WTC11 (cell line): ENCODE data around the gene STIM2. TPM values are rescaled to one million over a fixed set of nuclear protein-coding genes. Genes with fewer than 3 reads are reported as not detected.

Experiments
- ATAC-seq: fragments of 200-7000 bp; cut with Tn5 transposase; 2 replicates; pipeline ENCODE4 v1.10.0; 2021; ENCODE audit warnings: mild to moderate bottlenecking, moderate library complexity
- CTCF ChIA-PET: fragments of 300-600 bp; sonication (Branson Sonifier 250); formaldehyde crosslinking; loops from one replicate; lab custom pipeline; 2021; ENCODE audit warnings: antibody characterized with exemption; lab: Charles Lee
- POLR2A ChIA-PET: fragments of 350-600 bp; sonication (Branson Sonifier 250); formaldehyde crosslinking; loops from one replicate; lab custom pipeline; 2021; ENCODE audit warnings: antibody characterized with exemption; lab: Charles Lee
- DNase-seq: peaks from one replicate; pipeline ENCODE4 v3.0.0; 2021; ENCODE audit warnings: low spot score
- H3K27ac Mint-ChIP-seq: 2 replicates; pipeline ENCODE4 v1.8.0; 2021; ENCODE audit warnings: mixed read lengths
- H3K27me3 Mint-ChIP-seq: 2 replicates; pipeline ENCODE4 v1.8.0; 2021; ENCODE audit warnings: low read depth, mild to moderate bottlenecking, moderate library complexity, mixed read lengths
- H3K36me3 Mint-ChIP-seq: 2 replicates; pipeline ENCODE4 v1.8.0; 2021; ENCODE audit warnings: mixed read lengths
- H3K4me1 Mint-ChIP-seq: 2 replicates; pipeline ENCODE4 v1.8.0; 2022; ENCODE audit warnings: mixed read lengths
- H3K4me3 Mint-ChIP-seq: 2 replicates; pipeline ENCODE4 v1.8.0; 2021; ENCODE audit warnings: mild to moderate bottlenecking, moderate library complexity, mixed read lengths
- H3K9me3 Mint-ChIP-seq: 2 replicates; pipeline ENCODE4 v1.8.0; 2021; ENCODE audit warnings: mixed read lengths
- ATF1 ChIP-seq: sonication (generic); formaldehyde crosslinking; IDR thresholded peaks from 2 replicates; pipeline ENCODE4 v1.8.1; 2023; ENCODE audit warnings: mild to moderate bottlenecking, moderate library complexity, missing genetic modification reagents
- CBFB ChIP-seq: sonication (generic); formaldehyde crosslinking; IDR thresholded peaks from 2 replicates; pipeline ENCODE4 v1.8.1; 2022; ENCODE audit warnings: mild to moderate bottlenecking, low read depth, missing genetic modification reagents
- CREB1 ChIP-seq: sonication (generic); formaldehyde crosslinking; IDR thresholded peaks from 2 replicates; pipeline ENCODE4 v1.8.0; 2023; ENCODE audit warnings: mild to moderate bottlenecking, missing genetic modification reagents
- ELF4 ChIP-seq: sonication (generic); formaldehyde crosslinking; IDR thresholded peaks from 2 replicates; pipeline ENCODE4 v1.8.1; 2022; ENCODE audit warnings: low read depth, mild to moderate bottlenecking, moderate library complexity, missing genetic modification reagents
- ETV6 ChIP-seq: sonication (generic); formaldehyde crosslinking; IDR thresholded peaks from 2 replicates; pipeline ENCODE4 v1.8.1; 2022; ENCODE audit warnings: mild to moderate bottlenecking, missing genetic modification reagents
- FOXK1 ChIP-seq: sonication (generic); formaldehyde crosslinking; IDR thresholded peaks from 2 replicates; pipeline ENCODE4 v1.8.0; 2022; ENCODE audit warnings: mild to moderate bottlenecking, moderate library complexity, missing genetic modification reagents
- JUN ChIP-seq: sonication (generic); formaldehyde crosslinking; IDR thresholded peaks from 2 replicates; pipeline ENCODE4 v1.8.0; 2023; ENCODE audit warnings: mild to moderate bottlenecking, missing genetic modification reagents
- MXD4 ChIP-seq: fragments of 250-450 bp; sonication (Bioruptor Pico); IDR thresholded peaks from 2 replicates; pipeline ENCODE4 v1.8.0; 2021; ENCODE audit warnings: mild to moderate bottlenecking, moderate library complexity, borderline replicate concordance
- NR2C2 ChIP-seq: sonication (generic); formaldehyde crosslinking; IDR thresholded peaks from 2 replicates; pipeline ENCODE4 v1.8.0; 2022; ENCODE audit warnings: mild to moderate bottlenecking, missing genetic modification reagents
- OVOL2 ChIP-seq: fragments of 250-450 bp; sonication (Bioruptor Pico); IDR thresholded peaks from 2 replicates; pipeline ENCODE4 v1.9.0; 2021; ENCODE audit warnings: mild to moderate bottlenecking, borderline replicate concordance
- RELA ChIP-seq: sonication (generic); formaldehyde crosslinking; IDR thresholded peaks from 2 replicates; pipeline ENCODE4 v1.8.1; 2022; ENCODE audit warnings: missing genetic modification reagents, mild to moderate bottlenecking, borderline replicate concordance
- ZNF317 ChIP-seq: sonication (generic); formaldehyde crosslinking; IDR thresholded peaks from 2 replicates; pipeline ENCODE4 v1.8.1; 2023; ENCODE audit warnings: low read depth, mild to moderate bottlenecking, moderate library complexity, missing genetic modification reagents, borderline replicate concordance
- ZNF396 ChIP-seq: fragments of 250-450 bp; sonication (Bioruptor Pico); IDR thresholded peaks from 2 replicates; pipeline ENCODE4 v1.8.0; 2021; ENCODE audit warnings: mild to moderate bottlenecking, moderate library complexity, borderline replicate concordance
- ZNF423 ChIP-seq: fragments of 250-450 bp; sonication (Bioruptor Pico); IDR thresholded peaks from 2 replicates; pipeline ENCODE4 v2.1.2; 2022; ENCODE audit warnings: mild to moderate bottlenecking, moderate library complexity
- total RNA-seq: library from RNA; stranded (reverse); gene quantifications from 3 replicates; pipeline ENCODE4 v1.2.3, GENCODE V29; 2021
- TF ChIP-seq, protein P1 (sequence below): sonication (generic); formaldehyde crosslinking; IDR thresholded peaks from 2 replicates; pipeline ENCODE4 v1.8.0; 2023; ENCODE audit warnings: missing genetic modification reagents
- TF ChIP-seq, protein P2 (sequence below): sonication (generic); formaldehyde crosslinking; IDR thresholded peaks from 2 replicates; pipeline ENCODE4 v1.8.0; 2022; ENCODE audit warnings: missing genetic modification reagents
- TF ChIP-seq, protein P3 (sequence below): sonication (generic); formaldehyde crosslinking; IDR thresholded peaks from 2 replicates; pipeline ENCODE4 v1.8.1; 2022; ENCODE audit warnings: mild to moderate bottlenecking, missing genetic modification reagents, moderate library complexity, borderline replicate concordance
- TF ChIP-seq, protein P4 (sequence below): sonication (generic); formaldehyde crosslinking; IDR thresholded peaks from 2 replicates; pipeline ENCODE4 v1.8.0; 2023; ENCODE audit warnings: mild to moderate bottlenecking, missing genetic modification reagents
- TF ChIP-seq, protein P5 (sequence below): sonication (generic); formaldehyde crosslinking; IDR thresholded peaks from 2 replicates; pipeline ENCODE4 v1.8.1; 2023; ENCODE audit warnings: mild to moderate bottlenecking, missing genetic modification reagents
- TF ChIP-seq, protein P6 (sequence below): sonication (generic); formaldehyde crosslinking; IDR thresholded peaks from 2 replicates; pipeline ENCODE4 v1.8.1; 2023; ENCODE audit warnings: mild to moderate bottlenecking, missing genetic modification reagents, moderate library complexity
- TF ChIP-seq, protein P7 (sequence below): fragments of 250-450 bp; sonication (Bioruptor Pico); IDR thresholded peaks from 2 replicates; pipeline ENCODE4 v1.9.0; 2021; ENCODE audit warnings: mild to moderate bottlenecking
- TF ChIP-seq, protein P8 (sequence below): sonication (generic); formaldehyde crosslinking; IDR thresholded peaks from 2 replicates; pipeline ENCODE4 v1.8.0; 2022; ENCODE audit warnings: mild to moderate bottlenecking, missing genetic modification reagents
- TF ChIP-seq, protein P9 (sequence below): sonication (generic); formaldehyde crosslinking; IDR thresholded peaks from 2 replicates; pipeline ENCODE4 v1.8.0; 2022; ENCODE audit warnings: mild to moderate bottlenecking, missing genetic modification reagents

The STIM2 gene
- total RNA-seq, 1 experiment from 2014 or later = 22.4 TPM

DNA sequence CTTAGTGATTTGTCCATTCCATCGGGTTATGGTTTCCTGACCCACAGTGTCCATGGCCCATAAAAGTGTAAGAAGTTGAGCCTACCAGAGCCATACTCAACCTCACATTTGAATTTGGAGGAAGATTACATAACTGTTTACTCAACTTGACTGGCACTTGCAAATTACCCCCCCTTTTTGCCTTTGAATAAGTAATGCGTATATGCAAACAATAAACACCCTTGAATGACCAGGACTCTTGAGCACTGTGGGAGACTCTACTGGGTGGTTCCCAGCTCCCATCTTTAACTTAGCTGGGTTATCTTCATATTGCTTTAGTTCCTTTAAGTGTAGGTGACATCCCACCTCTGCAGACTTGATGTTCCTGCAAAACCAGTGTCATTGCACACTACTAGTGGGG lies 30.6 kb upstream of the STIM2 start (continued):
- TF ChIP-seq, protein P1, sequence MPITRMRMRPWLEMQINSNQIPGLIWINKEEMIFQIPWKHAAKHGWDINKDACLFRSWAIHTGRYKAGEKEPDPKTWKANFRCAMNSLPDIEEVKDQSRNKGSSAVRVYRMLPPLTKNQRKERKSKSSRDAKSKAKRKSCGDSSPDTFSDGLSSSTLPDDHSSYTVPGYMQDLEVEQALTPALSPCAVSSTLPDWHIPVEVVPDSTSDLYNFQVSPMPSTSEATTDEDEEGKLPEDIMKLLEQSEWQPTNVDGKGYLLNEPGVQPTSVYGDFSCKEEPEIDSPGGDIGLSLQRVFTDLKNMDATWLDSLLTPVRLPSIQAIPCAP (CRISPR knock-in tag) = no peak
- no peak for TF ChIP-seq ZNF396 (CRISPR knock-in tag)

DNA sequence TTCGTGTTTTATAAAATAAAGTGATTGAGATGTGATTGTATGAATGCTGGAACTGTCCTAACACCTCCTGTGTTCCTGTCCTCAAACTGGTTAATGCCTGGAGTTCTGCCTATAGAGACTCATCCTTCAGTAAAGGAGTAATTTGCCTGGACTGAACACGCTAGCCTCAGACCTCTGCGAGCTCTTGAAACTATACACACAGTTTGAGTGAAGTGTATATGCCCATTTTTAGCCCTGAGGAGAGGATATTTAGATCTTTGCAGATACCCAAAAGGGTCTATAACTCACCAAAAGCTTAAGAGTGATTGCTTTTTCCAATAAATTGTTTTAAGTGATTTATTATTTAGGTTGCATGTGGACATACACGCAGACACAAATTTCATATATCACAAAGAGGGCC lies 29.9 kb upstream of the STIM2 start:
- POLR2A ChIA-PET = no interaction called here
- ATAC-seq = no peak
- CTCF ChIA-PET = no interaction called here

DNA sequence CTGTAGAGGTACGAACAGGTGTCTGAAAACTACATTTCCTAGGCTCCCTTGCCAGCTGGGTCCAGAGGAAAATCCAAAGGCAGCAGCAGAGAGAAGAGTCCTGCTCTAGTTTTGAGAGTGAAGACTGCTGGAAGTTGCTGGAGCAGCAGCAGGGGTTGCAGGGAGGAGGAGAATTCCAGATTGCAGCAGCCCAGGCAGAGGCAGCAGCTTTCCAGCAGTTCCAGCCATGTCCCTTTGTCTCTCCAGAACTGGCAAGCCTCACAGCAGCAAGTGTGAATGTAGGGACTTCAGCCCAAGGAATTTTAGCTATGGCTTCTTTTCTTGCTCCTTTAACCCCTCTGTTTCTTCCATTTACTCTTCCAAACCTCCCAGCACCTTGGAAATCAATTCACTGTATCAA lies 24.1 kb upstream of the STIM2 start:
- H3K4me1 Mint-ChIP-seq = peaks cover 17% of the 10 kb centered on the region
- CTCF ChIA-PET = no interaction called here
- ATAC-seq (peak; percentile 40), DNase-seq (no peak)
- POLR2A ChIA-PET = interaction anchor here (0.9 kb wide), 1 partner anchor 17 kb away, joined by 3 read pairs; no protein-coding TSS in a partner anchor
- no peaks in the 10 kb centered on the region for H3K9me3 Mint-ChIP-seq
- no peak overlapping the region for H3K4me3 Mint-ChIP-seq
- H3K27ac Mint-ChIP-seq = no peak overlapping the region
- no peaks in the 10 kb centered on the region for H3K27me3 Mint-ChIP-seq
- H3K36me3 Mint-ChIP-seq = no peaks in the 10 kb centered on the region
- no peak for TF ChIP-seq MXD4
- TF ChIP-seq, protein P2, sequence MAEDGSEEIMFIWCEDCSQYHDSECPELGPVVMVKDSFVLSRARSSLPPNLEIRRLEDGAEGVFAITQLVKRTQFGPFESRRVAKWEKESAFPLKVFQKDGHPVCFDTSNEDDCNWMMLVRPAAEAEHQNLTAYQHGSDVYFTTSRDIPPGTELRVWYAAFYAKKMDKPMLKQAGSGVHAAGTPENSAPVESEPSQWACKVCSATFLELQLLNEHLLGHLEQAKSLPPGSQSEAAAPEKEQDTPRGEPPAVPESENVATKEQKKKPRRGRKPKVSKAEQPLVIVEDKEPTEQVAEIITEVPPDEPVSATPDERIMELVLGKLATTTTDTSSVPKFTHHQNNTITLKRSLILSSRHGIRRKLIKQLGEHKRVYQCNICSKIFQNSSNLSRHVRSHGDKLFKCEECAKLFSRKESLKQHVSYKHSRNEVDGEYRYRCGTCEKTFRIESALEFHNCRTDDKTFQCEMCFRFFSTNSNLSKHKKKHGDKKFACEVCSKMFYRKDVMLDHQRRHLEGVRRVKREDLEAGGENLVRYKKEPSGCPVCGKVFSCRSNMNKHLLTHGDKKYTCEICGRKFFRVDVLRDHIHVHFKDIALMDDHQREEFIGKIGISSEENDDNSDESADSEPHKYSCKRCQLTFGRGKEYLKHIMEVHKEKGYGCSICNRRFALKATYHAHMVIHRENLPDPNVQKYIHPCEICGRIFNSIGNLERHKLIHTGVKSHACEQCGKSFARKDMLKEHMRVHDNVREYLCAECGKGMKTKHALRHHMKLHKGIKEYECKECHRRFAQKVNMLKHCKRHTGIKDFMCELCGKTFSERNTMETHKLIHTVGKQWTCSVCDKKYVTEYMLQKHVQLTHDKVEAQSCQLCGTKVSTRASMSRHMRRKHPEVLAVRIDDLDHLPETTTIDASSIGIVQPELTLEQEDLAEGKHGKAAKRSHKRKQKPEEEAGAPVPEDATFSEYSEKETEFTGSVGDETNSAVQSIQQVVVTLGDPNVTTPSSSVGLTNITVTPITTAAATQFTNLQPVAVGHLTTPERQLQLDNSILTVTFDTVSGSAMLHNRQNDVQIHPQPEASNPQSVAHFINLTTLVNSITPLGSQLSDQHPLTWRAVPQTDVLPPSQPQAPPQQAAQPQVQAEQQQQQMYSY (CRISPR knock-in tag) = no peak
- TF ChIP-seq, protein P3, sequence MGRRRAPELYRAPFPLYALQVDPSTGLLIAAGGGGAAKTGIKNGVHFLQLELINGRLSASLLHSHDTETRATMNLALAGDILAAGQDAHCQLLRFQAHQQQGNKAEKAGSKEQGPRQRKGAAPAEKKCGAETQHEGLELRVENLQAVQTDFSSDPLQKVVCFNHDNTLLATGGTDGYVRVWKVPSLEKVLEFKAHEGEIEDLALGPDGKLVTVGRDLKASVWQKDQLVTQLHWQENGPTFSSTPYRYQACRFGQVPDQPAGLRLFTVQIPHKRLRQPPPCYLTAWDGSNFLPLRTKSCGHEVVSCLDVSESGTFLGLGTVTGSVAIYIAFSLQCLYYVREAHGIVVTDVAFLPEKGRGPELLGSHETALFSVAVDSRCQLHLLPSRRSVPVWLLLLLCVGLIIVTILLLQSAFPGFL (CRISPR knock-in tag) = no peak
- TF ChIP-seq OVOL2 (CRISPR knock-in tag) = no peak
- no peak for TF ChIP-seq JUN (CRISPR knock-in tag)
- TF ChIP-seq, protein P4, sequence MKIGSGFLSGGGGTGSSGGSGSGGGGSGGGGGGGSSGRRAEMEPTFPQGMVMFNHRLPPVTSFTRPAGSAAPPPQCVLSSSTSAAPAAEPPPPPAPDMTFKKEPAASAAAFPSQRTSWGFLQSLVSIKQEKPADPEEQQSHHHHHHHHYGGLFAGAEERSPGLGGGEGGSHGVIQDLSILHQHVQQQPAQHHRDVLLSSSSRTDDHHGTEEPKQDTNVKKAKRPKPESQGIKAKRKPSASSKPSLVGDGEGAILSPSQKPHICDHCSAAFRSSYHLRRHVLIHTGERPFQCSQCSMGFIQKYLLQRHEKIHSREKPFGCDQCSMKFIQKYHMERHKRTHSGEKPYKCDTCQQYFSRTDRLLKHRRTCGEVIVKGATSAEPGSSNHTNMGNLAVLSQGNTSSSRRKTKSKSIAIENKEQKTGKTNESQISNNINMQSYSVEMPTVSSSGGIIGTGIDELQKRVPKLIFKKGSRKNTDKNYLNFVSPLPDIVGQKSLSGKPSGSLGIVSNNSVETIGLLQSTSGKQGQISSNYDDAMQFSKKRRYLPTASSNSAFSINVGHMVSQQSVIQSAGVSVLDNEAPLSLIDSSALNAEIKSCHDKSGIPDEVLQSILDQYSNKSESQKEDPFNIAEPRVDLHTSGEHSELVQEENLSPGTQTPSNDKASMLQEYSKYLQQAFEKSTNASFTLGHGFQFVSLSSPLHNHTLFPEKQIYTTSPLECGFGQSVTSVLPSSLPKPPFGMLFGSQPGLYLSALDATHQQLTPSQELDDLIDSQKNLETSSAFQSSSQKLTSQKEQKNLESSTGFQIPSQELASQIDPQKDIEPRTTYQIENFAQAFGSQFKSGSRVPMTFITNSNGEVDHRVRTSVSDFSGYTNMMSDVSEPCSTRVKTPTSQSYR (CRISPR knock-in tag) = no peak
- TF ChIP-seq, protein P5, sequence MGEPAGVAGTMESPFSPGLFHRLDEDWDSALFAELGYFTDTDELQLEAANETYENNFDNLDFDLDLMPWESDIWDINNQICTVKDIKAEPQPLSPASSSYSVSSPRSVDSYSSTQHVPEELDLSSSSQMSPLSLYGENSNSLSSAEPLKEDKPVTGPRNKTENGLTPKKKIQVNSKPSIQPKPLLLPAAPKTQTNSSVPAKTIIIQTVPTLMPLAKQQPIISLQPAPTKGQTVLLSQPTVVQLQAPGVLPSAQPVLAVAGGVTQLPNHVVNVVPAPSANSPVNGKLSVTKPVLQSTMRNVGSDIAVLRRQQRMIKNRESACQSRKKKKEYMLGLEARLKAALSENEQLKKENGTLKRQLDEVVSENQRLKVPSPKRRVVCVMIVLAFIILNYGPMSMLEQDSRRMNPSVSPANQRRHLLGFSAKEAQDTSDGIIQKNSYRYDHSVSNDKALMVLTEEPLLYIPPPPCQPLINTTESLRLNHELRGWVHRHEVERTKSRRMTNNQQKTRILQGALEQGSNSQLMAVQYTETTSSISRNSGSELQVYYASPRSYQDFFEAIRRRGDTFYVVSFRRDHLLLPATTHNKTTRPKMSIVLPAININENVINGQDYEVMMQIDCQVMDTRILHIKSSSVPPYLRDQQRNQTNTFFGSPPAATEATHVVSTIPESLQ (CRISPR knock-in tag) = no peak
- TF ChIP-seq ZNF396 (CRISPR knock-in tag) = no peak
- TF ChIP-seq ZNF423 (CRISPR knock-in tag) = no peak
- no peak for TF ChIP-seq ATF1 (CRISPR knock-in tag)
- no peak for TF ChIP-seq ZNF317 (CRISPR knock-in tag)

More for the DNA sequence above, 29.9 kb upstream of the STIM2 start:
- no peaks in the 10 kb centered on the region for H3K36me3 Mint-ChIP-seq
- H3K4me1 Mint-ChIP-seq = peaks cover 21% of the 10 kb centered on the region
- no peak overlapping the region for H3K27ac Mint-ChIP-seq
- TF ChIP-seq MXD4 (no peak), RELA (CRISPR knock-in tag) (no peak), CBFB (CRISPR knock-in tag) (no peak), FOXK1 (CRISPR knock-in tag) (no peak), ETV6 (no peak), NR2C2 (CRISPR knock-in tag) (no peak), CREB1 (no peak), ELF4 (CRISPR knock-in tag) (no peak)
- TF ChIP-seq, protein P6, sequence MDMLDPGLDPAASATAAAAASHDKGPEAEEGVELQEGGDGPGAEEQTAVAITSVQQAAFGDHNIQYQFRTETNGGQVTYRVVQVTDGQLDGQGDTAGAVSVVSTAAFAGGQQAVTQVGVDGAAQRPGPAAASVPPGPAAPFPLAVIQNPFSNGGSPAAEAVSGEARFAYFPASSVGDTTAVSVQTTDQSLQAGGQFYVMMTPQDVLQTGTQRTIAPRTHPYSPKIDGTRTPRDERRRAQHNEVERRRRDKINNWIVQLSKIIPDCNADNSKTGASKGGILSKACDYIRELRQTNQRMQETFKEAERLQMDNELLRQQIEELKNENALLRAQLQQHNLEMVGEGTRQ (CRISPR knock-in tag) = no peak
- TF ChIP-seq, protein P7, sequence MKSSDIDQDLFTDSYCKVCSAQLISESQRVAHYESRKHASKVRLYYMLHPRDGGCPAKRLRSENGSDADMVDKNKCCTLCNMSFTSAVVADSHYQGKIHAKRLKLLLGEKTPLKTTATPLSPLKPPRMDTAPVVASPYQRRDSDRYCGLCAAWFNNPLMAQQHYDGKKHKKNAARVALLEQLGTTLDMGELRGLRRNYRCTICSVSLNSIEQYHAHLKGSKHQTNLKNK (CRISPR knock-in tag) = no peak
- TF ChIP-seq, protein P8, sequence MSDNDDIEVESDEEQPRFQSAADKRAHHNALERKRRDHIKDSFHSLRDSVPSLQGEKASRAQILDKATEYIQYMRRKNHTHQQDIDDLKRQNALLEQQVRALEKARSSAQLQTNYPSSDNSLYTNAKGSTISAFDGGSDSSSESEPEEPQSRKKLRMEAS (CRISPR knock-in tag) = no peak
- TF ChIP-seq, protein P9, sequence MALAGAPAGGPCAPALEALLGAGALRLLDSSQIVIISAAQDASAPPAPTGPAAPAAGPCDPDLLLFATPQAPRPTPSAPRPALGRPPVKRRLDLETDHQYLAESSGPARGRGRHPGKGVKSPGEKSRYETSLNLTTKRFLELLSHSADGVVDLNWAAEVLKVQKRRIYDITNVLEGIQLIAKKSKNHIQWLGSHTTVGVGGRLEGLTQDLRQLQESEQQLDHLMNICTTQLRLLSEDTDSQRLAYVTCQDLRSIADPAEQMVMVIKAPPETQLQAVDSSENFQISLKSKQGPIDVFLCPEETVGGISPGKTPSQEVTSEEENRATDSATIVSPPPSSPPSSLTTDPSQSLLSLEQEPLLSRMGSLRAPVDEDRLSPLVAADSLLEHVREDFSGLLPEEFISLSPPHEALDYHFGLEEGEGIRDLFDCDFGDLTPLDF (CRISPR knock-in tag) = no peak
- no peak for DNase-seq
- no peaks in the 10 kb centered on the region for H3K9me3 Mint-ChIP-seq
- H3K4me3 Mint-ChIP-seq = no peak overlapping the region
- no peaks in the 10 kb centered on the region for H3K27me3 Mint-ChIP-seq
